H9 (cell line): ENCODE results near the gene CXCL5. TPM values are rescaled to one million over a fixed set of nuclear protein-coding genes. Genes with fewer than 3 reads are reported as not detected.

Experiments used
- DNase-seq: peaks from one replicate; pipeline ENCODE4 v3.0.0-alpha.2; 2017
- H2AFZ ChIP-seq: one replicate; pipeline ENCODE4 v1.6.1; 2013; ENCODE audit warnings: mild to moderate bottlenecking, low read length, control low read depth, moderate library complexity
- H2AK5ac ChIP-seq: 2 replicates; pipeline ENCODE4 v1.6.1; 2013; ENCODE audit warnings: low read length, control low read depth, mixed read lengths; ENCODE audit not compliant: insufficient read length
- H2BK120ac ChIP-seq: one replicate; pipeline ENCODE4 v1.6.1; 2013; ENCODE audit warnings: low read depth, mild to moderate bottlenecking, low read length, control low read depth, inconsistent platforms; ENCODE audit not compliant: poor library complexity, severe bottlenecking
- H2BK12ac ChIP-seq: 2 replicates; pipeline ENCODE4 v1.6.1; 2013; ENCODE audit warnings: low read length, control low read depth, mixed read lengths, low read depth; ENCODE audit not compliant: insufficient read length
- H2BK15ac ChIP-seq: 2 replicates; pipeline ENCODE4 v1.6.1; 2013; ENCODE audit warnings: low read depth, low read length, control low read depth
- H2BK20ac ChIP-seq: one replicate; pipeline ENCODE4 v1.6.1; 2013; ENCODE audit warnings: low read depth, mild to moderate bottlenecking, low read length, control low read depth, inconsistent platforms; ENCODE audit not compliant: poor library complexity, severe bottlenecking
- H2BK5ac ChIP-seq: 2 replicates; pipeline ENCODE4 v1.6.1; 2013; ENCODE audit warnings: low read length, control low read depth, mixed read lengths; ENCODE audit not compliant: insufficient read length
- H3K14ac ChIP-seq: 2 replicates; pipeline ENCODE4 v1.6.1; 2013; ENCODE audit warnings: low read length, control low read depth; ENCODE audit not compliant: insufficient read depth
- H3K18ac ChIP-seq: 2 replicates; pipeline ENCODE4 v1.6.1; 2013; ENCODE audit warnings: low read depth, mild to moderate bottlenecking, mixed read lengths, low read length, control low read depth; ENCODE audit not compliant: insufficient read length
- H3K23ac ChIP-seq: 2 replicates; pipeline ENCODE4 v1.6.1; 2013; ENCODE audit warnings: low read length, control low read depth, mixed read lengths, low read depth; ENCODE audit not compliant: insufficient read length
- H3K23me2 ChIP-seq: 2 replicates; pipeline ENCODE4 v1.6.1; 2013; ENCODE audit warnings: low read depth, mild to moderate bottlenecking, mixed read lengths, low read length, control low read depth; ENCODE audit not compliant: insufficient read length, poor library complexity, severe bottlenecking
- H3K27ac ChIP-seq: 2 replicates; pipeline ENCODE4 v1.5.1; 2013; ENCODE audit warnings: low read length, control low read depth, mixed read lengths, low read depth; ENCODE audit not compliant: insufficient read length
- H3K27me3 ChIP-seq: 2 replicates; pipeline ENCODE4 v1.6.1; 2013; ENCODE audit warnings: low read length, control low read depth, inconsistent platforms; ENCODE audit not compliant: insufficient read depth
- H3K4ac ChIP-seq: 2 replicates; pipeline ENCODE4 v1.6.1; 2013; ENCODE audit warnings: low read depth, mild to moderate bottlenecking, control low read depth, inconsistent platforms, low read length, moderate library complexity
- H3K4me1 ChIP-seq: 2 replicates; pipeline ENCODE4 v1.6.1; 2013; ENCODE audit warnings: low read length, control low read depth, inconsistent platforms; ENCODE audit not compliant: insufficient read depth
- H3K4me2 ChIP-seq: 2 replicates; pipeline ENCODE4 v1.6.1; 2013; ENCODE audit warnings: low read length, control low read depth, mixed read lengths; ENCODE audit not compliant: insufficient read length, insufficient read depth
- H3K56ac ChIP-seq: 2 replicates; pipeline ENCODE4 v1.6.1; 2013; ENCODE audit warnings: low read depth, mild to moderate bottlenecking, mixed read lengths, low read length, control low read depth; ENCODE audit not compliant: insufficient read length
- H3K79me1 ChIP-seq: 2 replicates; pipeline ENCODE4 v1.6.1; 2013; ENCODE audit warnings: low read depth, mild to moderate bottlenecking, moderate library complexity, low read length, control low read depth, inconsistent platforms; ENCODE audit not compliant: insufficient read depth, poor library complexity, severe bottlenecking
- H3K79me2 ChIP-seq: 2 replicates; pipeline ENCODE4 v1.6.1; 2013; ENCODE audit warnings: low read length, control low read depth, inconsistent platforms; ENCODE audit not compliant: insufficient read depth
- H3K9ac ChIP-seq: 2 replicates; pipeline ENCODE4 v1.6.1; 2013; ENCODE audit warnings: low read length, control low read depth, mixed read lengths; ENCODE audit not compliant: insufficient read length; ENCODE audit errors: extremely low read depth
- H3K9me3 ChIP-seq: one replicate; pipeline ENCODE4 v1.6.1; 2013; ENCODE audit warnings: low read depth, low read length, inconsistent platforms; ENCODE audit not compliant: control insufficient read depth
- H3T11ph ChIP-seq: one replicate; pipeline ENCODE4 v1.6.1; 2013; ENCODE audit warnings: mild to moderate bottlenecking, low read length, control low read depth, inconsistent platforms
- H4K20me1 ChIP-seq: one replicate; pipeline ENCODE4 v1.6.1; 2013; ENCODE audit not compliant: control insufficient read depth, insufficient read length, insufficient read depth
- H4K5ac ChIP-seq: 2 replicates; pipeline ENCODE4 v1.6.1; 2013; ENCODE audit warnings: low read depth, mild to moderate bottlenecking, mixed read lengths, low read length, control low read depth; ENCODE audit not compliant: insufficient read length
- H4K8ac ChIP-seq: replicated peaks from 2 replicates; pipeline ENCODE4 v1.6.1; 2013; ENCODE audit warnings: low read length, control low read depth, mixed read lengths, low read depth; ENCODE audit not compliant: insufficient read length
- H4K91ac ChIP-seq: 2 replicates; pipeline ENCODE4 v1.6.1; 2013; ENCODE audit warnings: low read depth, mild to moderate bottlenecking, moderate library complexity, mixed read lengths, low read length, control low read depth; ENCODE audit not compliant: insufficient read length
- H3K27ac Mint-ChIP-seq, 3 experiments: 2 replicates in 2 of 3; 3 replicates in 1 of 3; pipeline ENCODE4 v1.8.0; 2020 to 2021; ENCODE audit warnings: mixed read lengths in 3 of 3, mild to moderate bottlenecking in 1 of 3, moderate library complexity in 1 of 3
- H3K27me3 Mint-ChIP-seq: 2 replicates; pipeline ENCODE4 v1.8.0; 2021; ENCODE audit warnings: low read depth, mild to moderate bottlenecking, moderate library complexity, mixed read lengths
- H3K36me3 Mint-ChIP-seq, 3 experiments: 2 replicates in 2 of 3; 3 replicates in 1 of 3; pipeline ENCODE4 v1.8.0; 2020 to 2021; ENCODE audit warnings: low read depth in 3 of 3, mixed read lengths in 3 of 3; ENCODE audit not compliant: insufficient read depth in 1 of 3
- H3K4me1 Mint-ChIP-seq, 2 experiments: 2 replicates each; pipeline ENCODE4 v1.8.0; 2020; ENCODE audit warnings: mixed read lengths in 2 of 2
- H3K4me3 Mint-ChIP-seq, 2 experiments: 2 replicates in 1 of 2; 3 replicates in 1 of 2; pipeline ENCODE4 v1.8.0; 2020 to 2021; ENCODE audit warnings: mild to moderate bottlenecking in 2 of 2, mixed read lengths in 2 of 2, moderate library complexity in 1 of 2
- H3K9me3 Mint-ChIP-seq, 2 experiments: 2 replicates in 1 of 2; 3 replicates in 1 of 2; pipeline ENCODE4 v1.8.0; 2020; ENCODE audit warnings: mild to moderate bottlenecking in 2 of 2, mixed read lengths in 2 of 2, moderate library complexity in 1 of 2
- CTCF ChIP-seq: fragments of 200-600 bp; sonication (generic); conservative IDR thresholded peaks from 3 replicates; pipeline ENCODE4 v1.8.0; 2021; ENCODE audit warnings: antibody characterized with exemption, mild to moderate bottlenecking
- WGBS: extraction: QIAGEN DNeasy Blood & Tissue Kit; methylation state at CpG from one replicate; pipeline ENCODE4 v1.1.7; 2013; ENCODE audit warnings: missing lambda C conversion rate, low lambda C conversion rate, mixed read lengths; ENCODE audit not compliant: insufficient read length; ENCODE audit errors: extremely low coverage; 5-methylcytosine and 5-hydroxymethylcytosine counted together
- total RNA-seq: library from RNA; stranded (reverse); gene quantifications from 2 replicates; pipeline ENCODE4 v1.2.1, GENCODE V29; 2021

Gene CXCL5
- total RNA-seq, 1 experiment from 2014 or later, result 9.2 TPM

- no peak overlapping the region for H2BK15ac ChIP-seq
- Mint-ChIP-seq H3K9me3 (peaks cover 4 to 6% of the 10 kb centered on the region in 2 experiments), H3K4me3 (no peak overlapping the region), H3K27ac (no peak overlapping the region), H3K36me3 (peaks cover 0 to 5% (median 0%) of the 10 kb centered on the region in 3 experiments; a peak in 3 of 7 replicates), H3K27me3 (peaks cover 83% of the 10 kb centered on the region), H3K4me1 (peaks cover 39 to 44% of the 10 kb centered on the region in 2 experiments)
- peaks cover 4% of the 10 kb centered on the region; the same call in 1 of the 2 replicates for H3K4me1 ChIP-seq
- H3K14ac ChIP-seq, result no peak overlapping the region
- H2BK20ac ChIP-seq, result no peak overlapping the region
- DNase-seq, result no peak
- H3K27ac ChIP-seq, result no peak overlapping the region
- no peak overlapping the region for H3T11ph ChIP-seq
- H3K56ac ChIP-seq, result no peak overlapping the region
- no peaks in the 10 kb centered on the region for H3K9me3 ChIP-seq
- H3K4ac ChIP-seq, result no peak overlapping the region
- H3K4me2 ChIP-seq, result no peak overlapping the region
- H4K5ac ChIP-seq, result no peak overlapping the region
- no peak overlapping the region for H4K8ac ChIP-seq
- H4K91ac ChIP-seq, result no peak overlapping the region
- H3K79me1 ChIP-seq, result no peaks in the 10 kb centered on the region
- TF ChIP-seq CTCF, result no peak
- WGBS, result no CpG with 5 or more reads among the region's 1 CpG
- H3K23ac ChIP-seq, result no peak overlapping the region
- peaks cover 29% of the 10 kb centered on the region for H3K27me3 ChIP-seq
- no peaks in the 10 kb centered on the region for H3K79me2 ChIP-seq
- H3K23me2 ChIP-seq, result peaks cover 7% of the 10 kb centered on the region
- no peaks in the 10 kb centered on the region for H4K20me1 ChIP-seq
- no peak overlapping the region for H2BK12ac ChIP-seq
- H2BK120ac ChIP-seq, result no peak overlapping the region
- no peak overlapping the region for H3K9ac ChIP-seq
- no peak overlapping the region for H2BK5ac ChIP-seq
- no peak overlapping the region for H2AK5ac ChIP-seq
- H2AFZ ChIP-seq, result no peak overlapping the region
- no peak overlapping the region for H3K18ac ChIP-seq
These were observed 50.2 kb downstream of the CXCL5 start for GRCh38 chr4:73948291-73948690.
